ENCODE data around the gene IGFBP5. TPM values are rescaled to one million over a fixed set of nuclear protein-coding genes. Genes with fewer than 3 reads are reported as not detected.

IGFBP5 gene
- total and polyA plus RNA-seq, 2 donors (not counting 1 experiment from before 2014, with no cell fraction given) = not detected

- no peak overlapping the region for H3K4me3 ChIP-seq (ENCODE audit: control extremely low read depth in 1 of 5, extremely low read depth in 1 of 5, insufficient read depth in 1 of 5, low read depth in 2 of 5, low read length in 4 of 5)
- ATAC-seq (ENCODE audit: low read depth) (no peak), DNase-seq (no peak)
- WGBS (ENCODE audit: insufficient coverage) = 86% methylated on average over 3 of the region's 3 CpGs
- H3K4me2 ChIP-seq (replicated peaks; ENCODE audit: low read depth, low read length, poor library complexity, severe bottlenecking) = no peak overlapping the region
- H3K27ac Mint-ChIP-seq = no peak overlapping the region
- no peak overlapping the region for H3K4me3 Mint-ChIP-seq
- H3K27me3 ChIP-seq (replicated peaks in 1 of 4; ENCODE audit: control extremely low read depth in 1 of 4, control insufficient read depth in 3 of 4, insufficient read depth in 4 of 4, low read length in 3 of 4) = peaks cover 0 to 4% (median 1%) of the 10 kb centered on the region in 4 experiments
- no peaks in the 10 kb centered on the region for H3K79me2 ChIP-seq (ENCODE audit: control insufficient read depth, insufficient read depth, low read length)
- H2AFZ ChIP-seq (ENCODE audit: insufficient read depth, low read depth, low read length, poor library complexity, severe bottlenecking) = no peak overlapping the region
- H3K9me3 Mint-ChIP-seq (ENCODE audit: insufficient read depth) = no peaks in the 10 kb centered on the region
- H3K4me1 ChIP-seq (ENCODE audit: control insufficient read depth in 2 of 2, insufficient read depth in 2 of 2, low read length in 2 of 2) = no peaks in the 10 kb centered on the region
- TF ChIP-seq, protein P1, sequence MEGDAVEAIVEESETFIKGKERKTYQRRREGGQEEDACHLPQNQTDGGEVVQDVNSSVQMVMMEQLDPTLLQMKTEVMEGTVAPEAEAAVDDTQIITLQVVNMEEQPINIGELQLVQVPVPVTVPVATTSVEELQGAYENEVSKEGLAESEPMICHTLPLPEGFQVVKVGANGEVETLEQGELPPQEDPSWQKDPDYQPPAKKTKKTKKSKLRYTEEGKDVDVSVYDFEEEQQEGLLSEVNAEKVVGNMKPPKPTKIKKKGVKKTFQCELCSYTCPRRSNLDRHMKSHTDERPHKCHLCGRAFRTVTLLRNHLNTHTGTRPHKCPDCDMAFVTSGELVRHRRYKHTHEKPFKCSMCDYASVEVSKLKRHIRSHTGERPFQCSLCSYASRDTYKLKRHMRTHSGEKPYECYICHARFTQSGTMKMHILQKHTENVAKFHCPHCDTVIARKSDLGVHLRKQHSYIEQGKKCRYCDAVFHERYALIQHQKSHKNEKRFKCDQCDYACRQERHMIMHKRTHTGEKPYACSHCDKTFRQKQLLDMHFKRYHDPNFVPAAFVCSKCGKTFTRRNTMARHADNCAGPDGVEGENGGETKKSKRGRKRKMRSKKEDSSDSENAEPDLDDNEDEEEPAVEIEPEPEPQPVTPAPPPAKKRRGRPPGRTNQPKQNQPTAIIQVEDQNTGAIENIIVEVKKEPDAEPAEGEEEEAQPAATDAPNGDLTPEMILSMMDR (IDR thresholded peaks at IDR 0.05) = no peak
- no peak for TF ChIP-seq EZH2 (IDR thresholded peaks at IDR 0.05; ENCODE audit: borderline replicate concordance, insufficient read depth, low read depth, low read length, poor library complexity, severe bottlenecking)
- CTCF ChIA-PET = no interaction called here
- no peak overlapping the region for H3K27ac ChIP-seq (ENCODE audit: low read length in 2 of 2)
- no peaks in the 10 kb centered on the region for H4K20me1 ChIP-seq (ENCODE audit: control insufficient read depth, insufficient read depth, low read length, poor library complexity, severe bottlenecking)
- no peaks in the 10 kb centered on the region for H3K4me1 Mint-ChIP-seq
- H3K9me3 ChIP-seq (ENCODE audit: control extremely low read depth in 1 of 3, control insufficient read depth in 2 of 3, insufficient read depth in 1 of 3, low read length in 2 of 3) = no peaks in the 10 kb centered on the region
- POLR2A ChIA-PET = no interaction called here
- intact Hi-C loops (cut with micrococcal nuclease) = no loop called here
- H3K27me3 Mint-ChIP-seq = peaks cover 30% of the 10 kb centered on the region
- no peak overlapping the region for H3K9ac ChIP-seq (ENCODE audit: low read length)
- H3K36me3 ChIP-seq (replicated peaks in 1 of 2; ENCODE audit: control extremely low read depth in 1 of 2, control insufficient read depth in 1 of 2, extremely low read depth in 1 of 2, insufficient read depth in 2 of 2, low read length in 1 of 2) = no peaks in the 10 kb centered on the region
Measured at GRCh38 chr2:216742411-216742810, 47.1 kb upstream of the IGFBP5 start.

DNA sequence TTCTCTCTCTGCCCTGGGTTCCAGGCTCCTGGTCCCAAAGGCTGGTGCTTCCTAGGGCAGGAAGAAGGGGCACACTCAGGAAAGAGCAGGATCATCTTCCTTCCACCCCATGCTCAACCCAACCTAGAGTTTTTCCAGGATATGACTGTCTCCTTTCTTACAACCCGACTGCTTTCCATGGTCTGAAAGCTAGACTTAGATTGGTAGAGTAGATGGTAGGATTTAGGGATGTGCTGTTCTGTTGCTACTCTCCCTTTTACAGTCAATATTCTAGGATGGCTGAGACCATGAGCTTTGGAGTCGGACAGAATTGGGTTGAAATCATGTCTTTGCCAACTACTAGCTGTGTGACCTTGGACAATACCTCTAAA lies 45.9 kb upstream of the IGFBP5 start:
- Mint-ChIP-seq H3K27me3 (peaks cover 31% of the 10 kb centered on the region), H3K27ac (no peak overlapping the region), H3K4me1 (no peaks in the 10 kb centered on the region), H3K4me3 (no peak overlapping the region), H3K9me3 (ENCODE audit: insufficient read depth) (no peaks in the 10 kb centered on the region)
- intact Hi-C loops (cut with micrococcal nuclease) = no loop called here
- H4K20me1 ChIP-seq (ENCODE audit: control insufficient read depth, insufficient read depth, low read length, poor library complexity, severe bottlenecking) = no peaks in the 10 kb centered on the region
- H3K79me2 ChIP-seq (ENCODE audit: control insufficient read depth, insufficient read depth, low read length) = no peaks in the 10 kb centered on the region
- WGBS (ENCODE audit: insufficient coverage) = no CpG with 5 or more reads among the region's 2 CpGs
- DNase-seq = no peak
- H3K36me3 ChIP-seq (replicated peaks in 1 of 2; ENCODE audit: control extremely low read depth in 1 of 2, control insufficient read depth in 1 of 2, extremely low read depth in 1 of 2, insufficient read depth in 2 of 2, low read length in 1 of 2) = no peaks in the 10 kb centered on the region
- H3K27me3 ChIP-seq (replicated peaks in 1 of 4; ENCODE audit: control extremely low read depth in 1 of 4, control insufficient read depth in 3 of 4, insufficient read depth in 4 of 4, low read length in 3 of 4) = peaks cover 0 to 4% (median 1%) of the 10 kb centered on the region in 4 experiments
- H3K9ac ChIP-seq (ENCODE audit: low read length) = no peak overlapping the region
- H3K9me3 ChIP-seq (ENCODE audit: control extremely low read depth in 1 of 3, control insufficient read depth in 2 of 3, insufficient read depth in 1 of 3, low read length in 2 of 3) = no peaks in the 10 kb centered on the region
- no peak overlapping the region for H3K27ac ChIP-seq (ENCODE audit: low read length in 2 of 2)
- no peak overlapping the region for H3K4me3 ChIP-seq (ENCODE audit: control extremely low read depth in 1 of 5, extremely low read depth in 1 of 5, insufficient read depth in 1 of 5, low read depth in 2 of 5, low read length in 4 of 5)
- ATAC-seq (ENCODE audit: low read depth) = no peak
- H3K4me1 ChIP-seq (ENCODE audit: control insufficient read depth in 2 of 2, insufficient read depth in 2 of 2, low read length in 2 of 2) = no peaks in the 10 kb centered on the region
- ChIA-PET POLR2A (no interaction called here), CTCF (no interaction called here)
- no peak overlapping the region for H2AFZ ChIP-seq (ENCODE audit: insufficient read depth, low read depth, low read length, poor library complexity, severe bottlenecking)
- no peak for TF ChIP-seq EZH2 (IDR thresholded peaks at IDR 0.05; ENCODE audit: borderline replicate concordance, insufficient read depth, low read depth, low read length, poor library complexity, severe bottlenecking)
- TF ChIP-seq, protein P1 (IDR thresholded peaks at IDR 0.05) = no peak
- no peak overlapping the region for H3K4me2 ChIP-seq (replicated peaks; ENCODE audit: low read depth, low read length, poor library complexity, severe bottlenecking)

All from B cell (primary cell).